Fibroblast of skin of left quadriceps (primary cell): Measurements from ENCODE around the gene GJA10.
"Not testable (repeated sequence)": the region's sequence is repeated elsewhere in the genome, so short reads cannot be mapped to it uniquely, and the experiment has no call there.

Experiments used
- DNase-seq, 2 experiments: peaks; one replicate each; pipeline ENCODE4 v3.0.0-alpha.2; 2013; ENCODE audit warnings: low read depth in 2 of 2

GJA10 gene

DNA sequence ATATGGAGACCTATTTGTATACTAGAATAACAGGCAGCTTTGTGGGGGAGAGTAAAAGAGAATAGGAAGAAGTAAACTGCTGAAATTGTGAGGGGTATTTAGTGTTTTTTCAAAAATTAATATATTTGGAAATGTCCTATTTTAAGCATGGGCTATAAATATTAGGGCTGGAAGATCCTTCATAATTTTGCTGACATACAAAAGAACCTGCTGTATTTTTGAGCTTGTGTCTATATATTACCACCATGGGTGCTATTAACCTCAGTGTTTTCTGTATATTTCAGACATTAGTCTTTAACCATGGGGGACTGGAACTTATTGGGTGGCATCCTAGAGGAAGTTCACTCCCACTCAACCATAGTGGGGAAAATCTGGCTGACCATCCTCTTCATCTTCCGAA lies at the start of gene GJA10:
Gene GJA10, plus strand, starts transcription at position 301 of the 400 bp plus-strand sequence. Its CDS starts 0 bp downstream, at position 301.
- DNase-seq = no peak

GRCh38 chr6:89847513-89847912 lies 46.8 kb upstream of the GJA10 start:
- DNase-seq = not testable (repeated sequence)

DNA sequence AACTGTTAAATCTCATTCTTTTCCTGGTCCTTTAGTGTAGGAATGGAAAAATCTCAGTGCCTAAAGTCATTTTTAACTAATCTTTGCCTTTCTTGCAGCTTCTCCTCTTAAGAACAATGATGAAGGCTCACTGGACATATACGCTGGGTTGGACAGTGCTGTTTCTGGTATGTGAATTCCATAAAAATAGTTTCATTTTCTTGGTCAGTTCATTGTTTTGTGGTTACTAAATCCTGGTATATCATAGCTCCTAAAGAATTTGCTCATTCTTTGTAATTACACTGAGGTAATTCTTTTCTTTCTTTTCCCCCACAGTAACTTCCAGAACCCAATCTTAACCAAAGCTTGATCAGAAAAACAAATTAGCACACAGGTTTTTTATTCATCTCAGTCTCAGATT lies 41.2 kb upstream of the GJA10 start:
- DNase-seq = peak in 1 of 2 experiments; percentile 6

GRCh38 chr6:89858041-89858440 lies 36.2 kb upstream of the GJA10 start:
- no peak for DNase-seq

DNA sequence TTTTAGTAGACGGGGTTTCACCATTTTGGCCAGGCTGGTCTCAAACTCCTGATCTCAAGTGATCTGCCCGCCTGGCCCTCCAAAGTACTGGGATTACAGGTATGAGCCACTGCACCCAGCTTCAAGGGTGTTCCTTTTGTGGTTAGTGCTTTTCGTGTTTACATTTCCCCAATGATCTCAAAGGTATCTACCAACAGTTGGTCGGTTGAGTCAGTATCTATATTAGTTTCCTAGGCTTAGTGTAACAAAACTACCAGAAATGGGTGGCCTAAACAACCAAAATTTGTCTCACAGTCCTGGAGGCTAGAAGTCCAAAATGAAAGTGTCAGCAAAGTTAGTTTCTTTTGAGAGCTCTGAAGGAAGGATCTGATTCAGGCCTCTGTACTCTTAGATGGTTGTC lies 34.5 kb upstream of the GJA10 start:
- DNase-seq = no peak

GRCh38 chr6:89862273-89862672 lies 32.0 kb upstream of the GJA10 start:
- no peak for DNase-seq

GRCh38 chr6:89862698-89863097 lies 31.6 kb upstream of the GJA10 start:
- no peak for DNase-seq

DNA sequence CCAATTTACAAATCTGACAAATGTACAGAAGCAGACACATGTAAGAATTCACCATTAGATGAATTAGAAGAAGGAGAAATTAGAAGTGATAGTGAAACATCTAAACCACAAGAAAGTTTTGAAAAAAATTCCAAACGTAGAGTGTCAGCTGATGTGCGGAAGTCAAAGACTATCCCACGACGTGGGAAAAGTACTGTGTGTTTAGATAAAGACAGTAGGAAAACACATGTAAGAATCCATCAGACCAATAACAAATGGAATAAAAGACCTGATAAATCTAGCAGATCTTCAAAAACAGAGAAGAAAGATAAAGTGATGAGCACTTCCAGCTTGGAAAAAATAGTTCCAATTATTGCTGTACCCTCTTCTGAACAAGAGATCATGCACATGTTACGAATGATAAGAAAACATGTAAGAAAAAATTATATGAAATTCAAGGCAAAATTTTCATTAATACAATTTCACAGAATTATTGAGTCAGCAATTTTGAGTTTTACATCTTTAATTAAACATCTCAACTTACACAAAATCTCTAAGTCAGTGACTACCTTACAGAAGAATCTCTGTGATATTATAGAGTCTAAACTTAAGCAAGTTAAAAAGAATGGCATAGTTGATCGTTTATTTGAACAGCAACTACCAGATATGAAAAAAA lies 28.1 kb upstream of the GJA10 start:
- DNase-seq = no peak

DNA sequence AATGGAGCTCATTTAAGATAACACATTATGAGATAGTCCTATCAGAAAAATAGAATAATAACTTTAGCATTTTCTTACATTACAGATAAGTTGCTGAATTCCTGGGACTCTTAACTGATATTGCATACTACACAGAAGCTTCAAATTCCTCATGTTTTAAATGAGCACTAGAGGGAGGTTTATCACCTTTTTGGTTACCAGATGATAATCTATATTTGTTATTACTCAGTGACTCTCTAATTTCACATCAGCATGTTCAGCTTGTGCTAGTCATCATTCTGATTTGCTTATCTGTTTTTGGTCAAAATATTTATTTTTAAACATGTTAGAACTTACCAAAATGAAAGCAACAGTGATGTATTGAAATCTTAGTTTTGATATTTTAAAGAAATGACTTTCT lies 20.5 kb upstream of the GJA10 start:
- no peak for DNase-seq

- no peak for DNase-seq
Measured at GRCh38 chr6:89874438-89874837, 19.8 kb upstream of the GJA10 start.

DNA sequence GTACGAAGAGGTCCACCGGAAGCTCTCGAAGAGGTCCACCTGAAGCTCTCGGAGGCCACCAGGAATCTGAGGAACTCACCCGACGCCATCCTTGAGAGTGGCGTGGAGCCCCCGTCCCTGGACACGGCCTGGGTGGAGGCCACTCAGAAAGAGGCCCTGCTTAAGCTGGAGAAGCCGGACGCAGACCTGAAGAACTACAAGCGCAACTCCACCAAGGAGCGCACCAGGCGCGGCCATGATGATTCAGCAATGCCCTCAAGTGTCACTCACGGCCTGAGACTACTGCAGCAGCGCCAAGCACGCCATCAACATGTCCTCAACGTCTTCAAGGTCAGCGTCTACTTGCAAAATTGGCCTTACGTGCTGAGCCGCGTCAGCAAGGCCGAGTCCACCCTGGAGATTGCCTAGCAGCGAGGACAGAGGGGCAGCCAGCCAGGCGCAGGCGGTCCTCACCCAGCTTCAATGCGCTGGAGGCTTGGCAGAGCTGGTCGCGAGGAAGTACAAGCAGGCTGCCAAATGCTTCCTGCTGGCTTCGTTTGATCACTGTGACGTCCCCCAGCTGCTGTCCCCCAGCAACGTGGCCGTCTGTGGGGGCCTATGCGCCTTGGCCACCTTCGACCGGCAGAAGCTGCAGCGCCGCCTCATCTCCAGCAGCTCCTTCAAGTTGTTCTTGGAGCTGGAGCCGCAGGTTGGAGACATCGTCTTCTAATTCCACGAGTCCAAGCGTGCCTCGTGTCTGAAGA lies 7.7 kb upstream of the GJA10 start:
- DNase-seq = no peak

GRCh38 chr6:89887452-89888137 lies 6.7 kb upstream of the GJA10 start:
- no peak for DNase-seq

GRCh38 chr6:89888138-89888514 lies 6.1 kb upstream of the GJA10 start:
- no peak for DNase-seq

DNA sequence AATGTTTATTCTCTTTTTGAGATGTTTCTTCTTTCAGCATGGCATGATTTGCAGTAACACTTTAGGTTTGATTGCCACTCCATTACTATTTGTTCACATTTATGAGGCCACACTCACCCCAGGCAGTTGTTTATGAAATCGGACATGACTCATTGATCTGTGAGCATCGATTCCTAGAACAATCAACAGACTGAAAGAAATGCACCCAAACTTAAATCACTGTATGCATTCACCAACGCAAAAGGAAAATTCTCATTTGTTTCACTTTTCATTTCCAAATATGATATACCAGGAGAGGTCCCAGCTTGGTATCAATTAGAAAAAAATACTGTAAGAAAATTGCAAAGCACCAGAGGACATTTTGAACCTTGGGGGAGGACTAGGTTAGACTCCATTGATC lies 5.4 kb upstream of the GJA10 start:
- no peak for DNase-seq

GRCh38 chr6:89890845-89891528 lies 3.3 kb upstream of the GJA10 start:
- DNase-seq = not testable (repeated sequence)

GRCh38 chr6:89892577-89892976 lies 1.7 kb upstream of the GJA10 start:
- DNase-seq = not testable (repeated sequence)

DNA sequence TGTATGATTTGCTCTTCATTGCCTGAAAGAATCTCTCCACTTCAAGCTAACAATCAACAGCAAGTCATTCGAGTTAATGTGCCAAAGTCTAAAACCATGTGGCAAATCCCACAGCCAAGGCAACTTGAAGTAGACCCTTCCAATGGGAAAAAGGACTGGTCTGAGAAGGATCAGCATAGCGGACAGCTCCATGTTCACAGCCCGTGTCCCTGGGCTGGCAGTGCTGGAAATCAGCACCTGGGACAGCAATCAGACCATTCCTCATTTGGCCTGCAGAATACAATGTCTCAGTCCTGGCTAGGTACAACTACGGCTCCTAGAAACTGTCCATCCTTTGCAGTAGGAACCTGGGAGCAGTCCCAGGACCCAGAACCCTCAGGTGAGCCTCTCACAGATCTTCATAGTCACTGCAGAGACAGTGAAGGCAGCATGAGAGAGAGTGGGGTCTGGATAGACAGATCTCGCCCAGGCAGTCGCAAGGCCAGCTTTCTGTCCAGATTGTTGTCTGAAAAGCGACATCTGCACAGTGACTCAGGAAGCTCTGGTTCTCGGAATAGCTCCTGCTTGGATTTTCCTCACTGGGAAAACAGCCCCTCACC lies 1.1 kb downstream of the GJA10 start:
- peak; percentile 24 to 33 for DNase-seq

DNA sequence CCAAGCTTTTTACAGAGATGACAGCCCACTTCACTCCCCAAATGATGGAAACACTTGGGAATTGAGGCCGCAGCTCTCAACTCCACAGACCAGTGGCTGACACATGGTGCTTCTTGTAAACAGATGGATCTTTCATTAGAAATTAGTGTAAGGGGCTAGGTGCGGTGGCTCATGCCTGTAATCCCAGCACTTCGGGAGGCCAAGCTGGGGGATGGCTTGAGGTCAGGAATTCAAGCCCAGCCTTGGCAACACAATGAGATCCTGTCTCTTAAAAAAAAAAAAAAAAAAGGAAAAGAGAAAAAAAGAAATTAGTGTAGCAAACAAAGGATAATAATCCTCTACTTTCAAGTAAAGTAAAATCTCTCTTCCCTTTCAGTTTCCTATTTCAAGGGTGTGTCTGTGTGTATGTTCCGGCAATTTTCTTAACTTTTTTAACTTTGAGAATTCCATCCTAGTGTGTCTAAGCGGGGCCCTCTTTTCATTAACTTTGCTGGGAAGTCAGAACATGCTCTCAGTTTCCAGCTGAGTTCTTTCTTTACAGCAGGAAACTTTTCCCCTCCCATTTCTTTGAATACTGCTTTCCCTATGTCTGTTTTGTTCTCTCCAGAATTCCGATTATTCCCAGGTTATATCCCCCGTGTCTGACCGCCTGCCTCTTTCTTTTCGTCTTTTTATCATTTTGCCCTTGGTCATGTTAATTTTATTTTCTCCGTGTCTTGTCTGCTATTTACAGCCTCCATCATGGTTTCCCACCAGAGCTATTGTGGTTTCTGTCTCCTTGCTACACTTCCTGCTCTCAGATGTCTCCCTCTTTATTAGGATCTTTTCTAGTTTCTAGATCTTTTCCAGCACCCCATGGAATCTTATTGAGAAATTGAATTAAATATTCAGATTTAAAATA lies 16.0 kb downstream of the GJA10 start:
- not testable (repeated sequence) for DNase-seq

- DNase-seq = no peak
Measured at GRCh38 chr6:89910902-89911240, 16.6 kb downstream of the GJA10 start.

- DNase-seq = no peak
Measured at GRCh38 chr6:89916136-89916920, 22.1 kb downstream of the GJA10 start.
